ENCODE measurements around the gene LAD1. TPM values are rescaled to one million over a fixed set of nuclear protein-coding genes. Genes with fewer than 3 reads are reported as not detected.

LAD1 gene
- total and polyA plus RNA-seq, 2 of the 13 experiments (the other 11 are each of a cell fraction or from before 2014, with no cell fraction given): 10.8 to 65.6 TPM

DNA sequence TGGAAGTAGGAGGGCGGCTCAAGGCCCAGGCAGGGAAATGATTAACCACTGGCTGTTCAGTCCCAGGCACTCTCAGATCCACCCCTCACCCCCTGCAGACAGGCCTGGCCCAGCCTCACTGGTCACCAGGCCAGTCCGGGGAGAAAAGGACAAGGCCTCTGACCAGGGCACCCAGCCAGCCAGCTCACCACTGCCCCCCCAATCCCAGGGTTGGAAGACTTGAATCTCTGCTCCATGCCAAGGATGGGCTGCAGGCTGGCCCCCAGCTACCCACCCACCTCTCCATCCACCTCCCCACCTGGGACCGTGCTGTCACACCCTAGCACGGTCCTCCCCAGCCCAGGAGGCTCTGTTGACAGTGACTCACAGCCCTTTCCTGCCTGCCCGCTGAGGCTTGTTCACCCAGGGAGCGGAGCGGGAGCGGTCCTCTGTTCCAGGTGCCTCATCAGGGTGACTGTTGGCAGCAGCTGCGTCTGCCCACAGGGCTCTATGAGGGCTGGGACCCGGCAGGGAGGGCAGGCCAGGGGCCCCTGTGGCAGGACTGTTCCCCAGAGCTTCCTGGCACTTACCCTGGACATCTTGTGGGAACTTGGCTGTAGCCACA, 2.2 kb downstream of the LAD1 start (continued):
- TF ChIP-seq ZNF569 (CRISPR knock-in tag; IDR thresholded peaks at IDR 0.05; ENCODE audit: borderline replicate concordance): no peak
- TF ChIP-seq, protein P1, sequence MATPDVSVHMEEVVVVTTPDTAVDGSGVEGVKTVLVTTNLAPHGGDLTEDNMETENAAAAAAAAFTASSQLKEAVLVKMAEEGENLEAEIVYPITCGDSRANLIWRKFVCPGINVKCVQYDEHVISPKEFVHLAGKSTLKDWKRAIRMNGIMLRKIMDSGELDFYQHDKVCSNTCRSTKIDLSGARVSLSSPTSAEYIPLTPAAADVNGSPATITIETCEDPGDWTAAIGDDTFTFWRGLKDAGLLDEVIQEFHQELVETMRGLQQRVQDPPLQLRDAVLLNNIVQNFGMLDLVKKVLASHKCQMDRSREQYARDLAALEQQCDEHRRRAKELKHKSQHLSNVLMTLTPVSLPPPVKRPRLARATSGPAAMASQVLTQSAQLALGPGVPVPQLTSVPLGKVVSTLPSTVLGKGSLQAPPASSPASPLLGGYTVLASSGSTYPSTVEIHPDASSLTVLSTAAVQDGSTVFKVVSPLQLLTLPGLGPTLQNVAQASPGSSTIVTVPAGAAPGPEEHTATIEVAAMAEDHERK (CRISPR knock-in tag; IDR thresholded peaks at IDR 0.05; ENCODE audit: low read depth): no peak
- peak; percentile 85 for TF ChIP-seq SPEN (CRISPR knock-in tag; IDR thresholded peaks at IDR 0.05; ENCODE audit: low read depth)
- no peak for TF ChIP-seq HNRNPUL1 (IDR thresholded peaks at IDR 0.05; ENCODE audit: low read depth, low read length)
- TF ChIP-seq MED13 (CRISPR knock-in tag; IDR thresholded peaks at IDR 0.05): no peak
- no peak for TF ChIP-seq ZNF34 (CRISPR knock-in tag; IDR thresholded peaks at IDR 0.05; ENCODE audit: borderline replicate concordance)
- TF ChIP-seq, protein P2, sequence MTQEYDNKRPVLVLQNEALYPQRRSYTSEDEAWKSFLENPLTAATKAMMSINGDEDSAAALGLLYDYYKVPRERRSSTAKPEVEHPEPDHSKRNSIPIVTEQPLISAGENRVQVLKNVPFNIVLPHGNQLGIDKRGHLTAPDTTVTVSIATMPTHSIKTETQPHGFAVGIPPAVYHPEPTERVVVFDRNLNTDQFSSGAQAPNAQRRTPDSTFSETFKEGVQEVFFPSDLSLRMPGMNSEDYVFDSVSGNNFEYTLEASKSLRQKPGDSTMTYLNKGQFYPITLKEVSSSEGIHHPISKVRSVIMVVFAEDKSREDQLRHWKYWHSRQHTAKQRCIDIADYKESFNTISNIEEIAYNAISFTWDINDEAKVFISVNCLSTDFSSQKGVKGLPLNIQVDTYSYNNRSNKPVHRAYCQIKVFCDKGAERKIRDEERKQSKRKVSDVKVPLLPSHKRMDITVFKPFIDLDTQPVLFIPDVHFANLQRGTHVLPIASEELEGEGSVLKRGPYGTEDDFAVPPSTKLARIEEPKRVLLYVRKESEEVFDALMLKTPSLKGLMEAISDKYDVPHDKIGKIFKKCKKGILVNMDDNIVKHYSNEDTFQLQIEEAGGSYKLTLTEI (CRISPR knock-in tag; conservative IDR thresholded peaks at IDR 0.05): no peak
- TF ChIP-seq PHF8 (CRISPR knock-in tag; IDR thresholded peaks at IDR 0.05): peak; percentile 44
- TF ChIP-seq, protein P3, sequence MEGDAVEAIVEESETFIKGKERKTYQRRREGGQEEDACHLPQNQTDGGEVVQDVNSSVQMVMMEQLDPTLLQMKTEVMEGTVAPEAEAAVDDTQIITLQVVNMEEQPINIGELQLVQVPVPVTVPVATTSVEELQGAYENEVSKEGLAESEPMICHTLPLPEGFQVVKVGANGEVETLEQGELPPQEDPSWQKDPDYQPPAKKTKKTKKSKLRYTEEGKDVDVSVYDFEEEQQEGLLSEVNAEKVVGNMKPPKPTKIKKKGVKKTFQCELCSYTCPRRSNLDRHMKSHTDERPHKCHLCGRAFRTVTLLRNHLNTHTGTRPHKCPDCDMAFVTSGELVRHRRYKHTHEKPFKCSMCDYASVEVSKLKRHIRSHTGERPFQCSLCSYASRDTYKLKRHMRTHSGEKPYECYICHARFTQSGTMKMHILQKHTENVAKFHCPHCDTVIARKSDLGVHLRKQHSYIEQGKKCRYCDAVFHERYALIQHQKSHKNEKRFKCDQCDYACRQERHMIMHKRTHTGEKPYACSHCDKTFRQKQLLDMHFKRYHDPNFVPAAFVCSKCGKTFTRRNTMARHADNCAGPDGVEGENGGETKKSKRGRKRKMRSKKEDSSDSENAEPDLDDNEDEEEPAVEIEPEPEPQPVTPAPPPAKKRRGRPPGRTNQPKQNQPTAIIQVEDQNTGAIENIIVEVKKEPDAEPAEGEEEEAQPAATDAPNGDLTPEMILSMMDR (CRISPR knock-in tag; IDR thresholded peaks at IDR 0.05): peak; percentile 53
- TF ChIP-seq ARNT2 (CRISPR knock-in tag; IDR thresholded peaks at IDR 0.05; ENCODE audit: low read depth): no peak; the same call in 1 of the 2 replicates
- peak; percentile 78; the same call in 1 of the 2 replicates for TF ChIP-seq JUND (CRISPR knock-in tag; IDR thresholded peaks at IDR 0.05)
- TF ChIP-seq ZNF225 (CRISPR knock-in tag; IDR thresholded peaks at IDR 0.05): 0 out of 2 replicates have a peak, but pooled peaks have one; percentile 48
- TF ChIP-seq KDM5B (CRISPR knock-in tag; IDR thresholded peaks at IDR 0.05; ENCODE audit: borderline replicate concordance): peak; percentile 49; the same call in 1 of the 2 replicates
- TF ChIP-seq KDM6A (CRISPR knock-in tag; IDR thresholded peaks at IDR 0.05; ENCODE audit: low read depth): no peak
- TF ChIP-seq PCBP2 (optimal IDR thresholded peaks at IDR 0.05; ENCODE audit: low read depth, low read length, poor library complexity, severe bottlenecking): no peak
- no peak for TF ChIP-seq RNF2 (conservative IDR thresholded peaks at IDR 0.05; ENCODE audit: low read depth)
- TF ChIP-seq ZNF12 (CRISPR knock-in tag; IDR thresholded peaks at IDR 0.05): no peak; the same call in 1 of the 2 replicates
- TF ChIP-seq TAF1 (CRISPR knock-in tag; IDR thresholded peaks at IDR 0.05): peak; percentile 72; the same call in 1 of the 2 replicates
- TF ChIP-seq NKX3-1 (CRISPR knock-in tag; IDR thresholded peaks at IDR 0.05): no peak
- TF ChIP-seq MXI1 (IDR thresholded peaks at IDR 0.05; ENCODE audit: borderline replicate concordance, low read depth, low read length): peak; percentile 58; the same call in 1 of the 3 replicates
- no peak for TF ChIP-seq ZNF329 (CRISPR knock-in tag; IDR thresholded peaks at IDR 0.05; ENCODE audit: low read depth)
- TF ChIP-seq ZNF224 (CRISPR knock-in tag; IDR thresholded peaks at IDR 0.05): no peak
- peak; percentile 85 for TF ChIP-seq ZNF605 (CRISPR knock-in tag; IDR thresholded peaks at IDR 0.05)
- peak; percentile 63; the same call in 1 of the 2 replicates for TF ChIP-seq PITX1 (CRISPR knock-in tag; IDR thresholded peaks at IDR 0.05)
- TF ChIP-seq, protein P4, sequence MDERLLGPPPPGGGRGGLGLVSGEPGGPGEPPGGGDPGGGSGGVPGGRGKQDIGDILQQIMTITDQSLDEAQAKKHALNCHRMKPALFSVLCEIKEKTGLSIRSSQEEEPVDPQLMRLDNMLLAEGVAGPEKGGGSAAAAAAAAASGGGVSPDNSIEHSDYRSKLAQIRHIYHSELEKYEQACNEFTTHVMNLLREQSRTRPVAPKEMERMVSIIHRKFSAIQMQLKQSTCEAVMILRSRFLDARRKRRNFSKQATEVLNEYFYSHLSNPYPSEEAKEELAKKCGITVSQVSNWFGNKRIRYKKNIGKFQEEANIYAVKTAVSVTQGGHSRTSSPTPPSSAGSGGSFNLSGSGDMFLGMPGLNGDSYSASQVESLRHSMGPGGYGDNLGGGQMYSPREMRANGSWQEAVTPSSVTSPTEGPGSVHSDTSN (CRISPR knock-in tag; IDR thresholded peaks at IDR 0.05): no peak

Data from HepG2 (cell line).